Urinary bladder (tissue), 4 donors: ENCODE data around the gene COG4. TPM values are rescaled to one million over a fixed set of nuclear protein-coding genes. Genes with fewer than 3 reads are reported as not detected.

Experiments used
- DNase-seq: peaks from one replicate; pipeline ENCODE4 v3.0.0-alpha.2; 2015; ENCODE audit errors: extremely low spot score
- H3K27ac ChIP-seq: one replicate; pipeline ENCODE4 v1.5.1; 2013; ENCODE audit warnings: low read depth, mild to moderate bottlenecking, moderate library complexity
- H3K36me3 ChIP-seq: one replicate; pipeline ENCODE4 v1.6.1; 2013; ENCODE audit warnings: mild to moderate bottlenecking, moderate library complexity; ENCODE audit not compliant: insufficient read depth
- H3K4me1 ChIP-seq: one replicate; pipeline ENCODE4 v1.6.1; 2013; ENCODE audit warnings: mild to moderate bottlenecking, moderate library complexity; ENCODE audit not compliant: insufficient read depth
- H3K4me3 ChIP-seq: one replicate; pipeline ENCODE4 v1.5.1; 2013; ENCODE audit warnings: low read depth, low read length
- WGBS: extraction: QIAGEN DNeasy Blood & Tissue Kit; methylation state at CpG from one replicate; pipeline ENCODE4 v1.1.7; 2013; 5-methylcytosine and 5-hydroxymethylcytosine counted together
- polyA plus RNA-seq: library from polyadenylated mRNA; stranded (reverse); fragments of 200-250 nt; gene quantifications from one replicate; pipeline ENCODE4 v1.2.3, GENCODE V29; 2013
- total RNA-seq: library from RNA; depleted of rRNA; stranded (reverse); fragments of >200 nt; gene quantifications from one replicate; pipeline ENCODE4 v1.2.3, GENCODE V29; 2014
- donor health status: healthy with polysubstance abuse.
- donor health status: healthy.

COG4 gene
- total RNA-seq (34.6 TPM), polyA plus RNA-seq (47.8 TPM)

GRCh38 chr16:70523076-70523742, at the start of gene COG4:
Gene COG4 (minus strand): TSS chr16:70523554. CDS start chr16:70523543, 11 bp downstream.
- H3K27ac ChIP-seq = peak within 1 kb of the TSS; percentile 82
- H3K36me3 ChIP-seq = peaks cover 1% of the 10 kb centered on the region
- no peaks in the 10 kb centered on the region for H3K4me1 ChIP-seq
- peak within 1 kb of the TSS; percentile 64 for H3K4me3 ChIP-seq
- under 1% methylated on average over 36 of the region's 36 CpGs for WGBS
- peak; percentile 80 for DNase-seq

- no peaks in the 10 kb centered on the region for H3K4me1 ChIP-seq
- H3K36me3 ChIP-seq = peaks cover 8% of the 10 kb centered on the region
- WGBS = 72% methylated on average over 2 of the region's 2 CpGs
These were observed 49.5 kb upstream of the COG4 start for GRCh38 chr16:70572926-70573270.

GRCh38 chr16:70572050-70572925, 48.9 kb upstream of the COG4 start:
- 91% methylated on average over 5 of the region's 5 CpGs for WGBS
- no peaks in the 10 kb centered on the region for H3K4me1 ChIP-seq
- H3K27ac ChIP-seq = peak overlapping the region; percentile 28
- peaks cover 8% of the 10 kb centered on the region for H3K36me3 ChIP-seq
- no peak for DNase-seq
- H3K4me3 ChIP-seq = no peak overlapping the region

More at GRCh38 chr16:70572926-70573270, 49.5 kb upstream of the COG4 start:
- H3K27ac ChIP-seq = no peak overlapping the region
- no peak for DNase-seq
- no peak overlapping the region for H3K4me3 ChIP-seq

DNA sequence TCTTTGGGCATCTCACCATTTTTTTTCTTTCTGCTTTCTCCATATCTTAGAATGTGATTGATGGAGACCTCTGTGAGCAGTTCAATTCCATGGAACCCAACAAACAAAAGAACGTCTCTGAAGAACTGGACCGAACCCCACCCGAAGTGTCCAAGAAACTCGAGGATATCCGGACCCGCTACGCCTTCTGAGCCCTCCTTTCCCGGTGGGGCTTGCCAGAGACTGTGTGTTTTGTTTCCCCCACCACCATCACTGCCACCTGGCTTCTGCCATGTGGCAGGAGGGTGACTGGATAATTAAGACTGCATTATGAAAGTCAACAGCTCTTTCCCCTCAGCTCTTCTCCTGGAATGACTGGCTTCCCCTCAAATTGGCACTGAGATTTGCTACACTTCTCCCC, 48.3 kb upstream of the COG4 start:
- Histone ChIP-seq H3K36me3 (peaks cover 8% of the 10 kb centered on the region), H3K4me3 (no peak overlapping the region), H3K27ac (peak overlapping the region; percentile 28), H3K4me1 (no peaks in the 10 kb centered on the region)
- 88% methylated on average over 8 of the region's 8 CpGs for WGBS
- no peak for DNase-seq

- peaks cover 8% of the 10 kb centered on the region for H3K36me3 ChIP-seq
- H3K27ac ChIP-seq = no peak overlapping the region
These were observed 47.7 kb upstream of the COG4 start for GRCh38 chr16:70570967-70571570.

DNA sequence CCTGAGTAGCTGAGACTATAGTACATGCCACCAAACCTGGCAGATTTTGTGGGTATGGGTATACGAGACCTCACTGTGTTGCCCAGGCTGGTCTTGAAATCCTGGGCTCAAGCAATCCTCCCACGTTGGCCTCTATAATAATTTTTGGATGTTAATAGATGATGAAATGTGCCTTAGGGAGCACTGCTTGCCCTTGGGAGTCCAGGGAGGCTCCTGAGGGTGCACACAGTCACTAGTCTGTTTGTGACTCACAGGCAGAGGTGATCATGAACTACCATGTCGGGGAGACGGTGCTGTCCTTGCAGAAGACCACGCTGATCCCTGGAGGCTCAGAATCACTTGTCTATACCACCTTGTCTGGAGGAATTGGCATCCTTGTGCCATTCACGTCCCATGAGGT, 46.4 kb upstream of the COG4 start:
- no peak for DNase-seq
- Histone ChIP-seq H3K36me3 (peaks cover 10% of the 10 kb centered on the region), H3K27ac (no peak overlapping the region), H3K4me3 (no peak overlapping the region), H3K4me1 (no peaks in the 10 kb centered on the region)
- 90% methylated on average over 6 of the region's 6 CpGs for WGBS

More at GRCh38 chr16:70570967-70571570, 47.7 kb upstream of the COG4 start:
- H3K4me1 ChIP-seq = no peaks in the 10 kb centered on the region
- no peak overlapping the region for H3K4me3 ChIP-seq
- WGBS = 89% methylated on average over 10 of the region's 10 CpGs
- no peak for DNase-seq

DNA sequence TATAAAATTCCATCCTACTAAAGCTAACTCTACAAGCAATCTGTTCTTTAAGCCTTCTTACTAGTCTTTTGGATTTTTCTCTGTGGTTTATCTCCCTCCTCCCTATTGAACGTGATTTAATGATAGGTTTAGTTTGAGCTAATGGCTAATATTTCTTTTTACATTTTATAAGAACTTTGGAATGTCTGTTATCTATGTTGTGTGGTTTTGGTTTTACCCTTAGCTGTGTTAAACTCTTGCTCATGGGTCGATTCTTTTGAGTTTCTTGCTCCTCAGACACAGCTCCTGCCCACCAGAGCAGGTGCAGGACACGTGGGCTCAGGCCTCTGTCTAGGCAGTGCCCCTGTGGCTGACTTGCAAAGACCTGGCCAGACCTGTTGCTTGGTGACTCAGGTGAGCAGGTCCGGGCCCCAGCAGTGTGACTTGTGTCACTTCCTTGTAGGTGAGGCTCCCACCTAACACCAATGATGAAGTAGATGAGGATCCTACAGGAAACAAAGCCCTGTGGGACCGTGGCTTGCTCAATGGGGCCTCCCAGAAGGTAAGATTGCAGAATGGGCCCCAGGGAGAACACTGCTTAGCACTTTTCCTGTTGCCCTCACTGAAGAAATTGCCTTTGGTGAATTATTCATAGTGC, 45.4 kb upstream of the COG4 start:
- 74% methylated on average over 5 of the region's 5 CpGs for WGBS
- peaks cover 11% of the 10 kb centered on the region for H3K36me3 ChIP-seq
- no peak overlapping the region for H3K4me3 ChIP-seq
- no peak overlapping the region for H3K27ac ChIP-seq
- no peak for DNase-seq
- H3K4me1 ChIP-seq = no peaks in the 10 kb centered on the region

- H3K36me3 ChIP-seq = peaks cover 8% of the 10 kb centered on the region
- no peak overlapping the region for H3K4me3 ChIP-seq
- DNase-seq = no peak
- WGBS = 65% methylated on average over 4 of the region's 4 CpGs
- H3K27ac ChIP-seq = no peak overlapping the region
- H3K4me1 ChIP-seq = no peaks in the 10 kb centered on the region
These were observed 41.7 kb upstream of the COG4 start for GRCh38 chr16:70565053-70565452.

GRCh38 chr16:70563636-70564035, 40.3 kb upstream of the COG4 start:
- no peaks in the 10 kb centered on the region for H3K4me1 ChIP-seq
- no peak overlapping the region for H3K27ac ChIP-seq
- no peak overlapping the region for H3K4me3 ChIP-seq
- DNase-seq = no peak
- H3K36me3 ChIP-seq = peaks cover 8% of the 10 kb centered on the region
- WGBS = 87% methylated on average over 7 of the region's 7 CpGs

DNA sequence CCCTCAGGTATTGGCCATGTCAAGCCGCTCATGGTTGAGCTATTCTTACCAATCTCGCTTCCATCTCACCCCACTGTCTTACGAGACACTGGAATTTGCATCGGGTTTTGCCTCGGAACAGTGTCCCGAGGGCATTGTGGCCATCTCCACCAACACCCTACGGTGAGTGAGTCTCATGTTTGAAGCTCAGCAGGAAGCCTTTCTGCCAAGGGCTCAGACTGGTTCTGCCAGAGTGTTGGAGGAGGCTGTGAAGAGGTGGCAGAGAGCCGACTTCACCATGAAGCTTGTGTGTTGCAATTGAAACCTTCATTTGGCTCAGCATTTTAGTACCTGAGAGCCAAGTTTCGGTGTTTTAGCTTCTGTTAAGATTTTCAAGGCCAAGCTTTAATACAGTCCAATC, 38.3 kb upstream of the COG4 start:
- no peak for DNase-seq
- Histone ChIP-seq H3K27ac (no peak overlapping the region), H3K36me3 (peaks cover 8% of the 10 kb centered on the region), H3K4me1 (no peaks in the 10 kb centered on the region), H3K4me3 (no peak overlapping the region)
- WGBS = 94% methylated on average over 9 of the region's 9 CpGs

- Histone ChIP-seq H3K36me3 (no peaks in the 10 kb centered on the region), H3K4me3 (no peak overlapping the region), H3K27ac (no peak overlapping the region), H3K4me1 (no peaks in the 10 kb centered on the region)
- WGBS = 92% methylated on average over 3 of the region's 3 CpGs
- no peak for DNase-seq
These were observed 32.7 kb upstream of the COG4 start for GRCh38 chr16:70556063-70556462.

DNA sequence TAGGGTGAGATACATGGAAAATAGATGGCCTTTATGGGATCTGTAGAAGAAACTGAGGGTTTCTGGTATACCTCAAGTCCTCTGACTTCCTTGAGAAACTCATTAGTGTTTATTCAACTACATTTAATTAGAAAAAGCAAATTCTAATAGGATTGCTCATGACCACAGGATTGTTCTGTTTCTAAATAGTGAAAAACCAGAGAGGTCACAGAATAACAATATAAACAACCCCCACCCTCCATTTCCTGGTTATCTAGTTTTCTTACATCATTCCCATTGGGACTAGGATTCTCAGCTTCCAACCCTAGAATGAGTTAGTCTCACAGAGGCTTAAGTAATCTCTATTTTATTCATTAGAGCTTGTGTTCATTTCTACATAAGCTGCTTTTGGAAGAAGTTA, 30.3 kb upstream of the COG4 start:
- Histone ChIP-seq H3K36me3 (peaks cover 7% of the 10 kb centered on the region), H3K27ac (no peak overlapping the region), H3K4me3 (no peak overlapping the region), H3K4me1 (no peaks in the 10 kb centered on the region)
- no peak for DNase-seq

- Histone ChIP-seq H3K4me3 (no peak overlapping the region), H3K4me1 (no peaks in the 10 kb centered on the region), H3K27ac (no peak overlapping the region), H3K36me3 (peaks cover 7% of the 10 kb centered on the region)
- 96% methylated on average over 8 of the region's 8 CpGs for WGBS
- DNase-seq = no peak
These were observed 29.3 kb upstream of the COG4 start for GRCh38 chr16:70552675-70553074.
